DND-41 (cell line): Measurements from ENCODE around the gene GFM1.

Source experiments
- ATAC-seq: fragments of 200-7000 bp; cut with Tn5 transposase; 3 replicates; pipeline ENCODE4 v1.9.1; 2021; ENCODE audit warnings: low read depth; ENCODE audit not compliant: insufficient read depth
- DNase-seq: peaks from one replicate; pipeline ENCODE4 v3.0.0-alpha.2; 2020
- H2AFZ ChIP-seq: 2 replicates; pipeline ENCODE4 v1.6.0; 2012; ENCODE audit warnings: low read depth, low read length
- H3K27ac ChIP-seq: 2 replicates; pipeline ENCODE4 v1.5.1; 2012; ENCODE audit warnings: low read length, inconsistent platforms
- H3K27me3 ChIP-seq: fragments of 200-600 bp; sonication (generic); 2 replicates; pipeline ENCODE4 v1.6.0; 2012; ENCODE audit warnings: low read length, mild to moderate bottlenecking, inconsistent platforms; ENCODE audit not compliant: insufficient read depth, poor library complexity
- H3K36me3 ChIP-seq: 2 replicates; pipeline ENCODE4 v1.5.1; 2012; ENCODE audit warnings: low read length, inconsistent platforms; ENCODE audit not compliant: insufficient read depth
- H3K4me1 ChIP-seq: 2 replicates; pipeline ENCODE4 v1.5.1; 2012; ENCODE audit warnings: mild to moderate bottlenecking, low read length; ENCODE audit not compliant: insufficient read depth
- H3K4me2 ChIP-seq: 2 replicates; pipeline ENCODE4 v1.6.0; 2012; ENCODE audit warnings: mild to moderate bottlenecking, moderate library complexity, low read length, inconsistent platforms; ENCODE audit not compliant: insufficient read depth
- H3K4me3 ChIP-seq, 2 experiments: fragments of 200-600 bp in 1 of 2; shearing (Covaris generic) in 1 of 2; 2 replicates each; pipeline ENCODE4 v1.5.1; 2012 to 2016; ENCODE audit warnings: inconsistent platforms in 2 of 2, low read length in 2 of 2, mild to moderate bottlenecking in 2 of 2, low read depth in 1 of 2, moderate library complexity in 1 of 2
- H3K79me2 ChIP-seq: 2 replicates; pipeline ENCODE4 v1.6.0; 2012; ENCODE audit warnings: low read length, inconsistent platforms; ENCODE audit not compliant: insufficient read depth
- H3K9ac ChIP-seq: 2 replicates; pipeline ENCODE4 v1.6.0; 2012; ENCODE audit warnings: low read depth, mild to moderate bottlenecking, inconsistent platforms, low read length, moderate library complexity
- H3K9me3 ChIP-seq: 2 replicates; pipeline ENCODE4 v1.5.1; 2012; ENCODE audit warnings: low read length, moderate library complexity, mild to moderate bottlenecking, inconsistent platforms; ENCODE audit not compliant: insufficient read depth, severe bottlenecking
- H4K20me1 ChIP-seq: 2 replicates; pipeline ENCODE4 v1.6.0; 2012; ENCODE audit warnings: low read length; ENCODE audit not compliant: insufficient read depth
- CTCF ChIP-seq: IDR thresholded peaks from 2 replicates; pipeline ENCODE4 v1.5.1; 2012; ENCODE audit warnings: borderline replicate concordance, low read length, moderate library complexity, mild to moderate bottlenecking; ENCODE audit not compliant: poor library complexity, severe bottlenecking; ENCODE audit errors: extremely low read depth
- EZH2 ChIP-seq: IDR thresholded peaks from 3 replicates; pipeline ENCODE4 v1.6.1; 2012; ENCODE audit warnings: borderline replicate concordance, low read depth, mild to moderate bottlenecking, moderate library complexity, low read length, inconsistent platforms; ENCODE audit not compliant: severe bottlenecking

GFM1 gene

GRCh38 chr3:158679547-158680000, 35.2 kb downstream of the GFM1 start:
- Histone ChIP-seq H4K20me1 (no peaks in the 10 kb centered on the region), H3K9ac (no peak overlapping the region), H3K4me1 (no peaks in the 10 kb centered on the region), H3K4me3 (no peak overlapping the region), H3K27ac (no peak overlapping the region), H3K79me2 (no peaks in the 10 kb centered on the region), H3K36me3 (peaks cover 15% of the 10 kb centered on the region; the same call in 1 of the 2 replicates), H3K27me3 (no peaks in the 10 kb centered on the region), H3K9me3 (no peaks in the 10 kb centered on the region), H2AFZ (no peak overlapping the region), H3K4me2 (no peak overlapping the region)
- TF ChIP-seq CTCF, result no peak
- no peak for TF ChIP-seq EZH2
- ATAC-seq, result no peak
- DNase-seq, result no peak

GRCh38 chr3:158680861-158681260, 36.5 kb downstream of the GFM1 start:
- Histone ChIP-seq H3K36me3 (peaks cover 26% of the 10 kb centered on the region; the same call in 1 of the 2 replicates), H3K4me3 (no peak overlapping the region), H3K4me1 (no peaks in the 10 kb centered on the region), H3K4me2 (no peak overlapping the region), H3K9me3 (no peaks in the 10 kb centered on the region), H3K79me2 (no peaks in the 10 kb centered on the region), H3K27me3 (no peaks in the 10 kb centered on the region), H3K9ac (no peak overlapping the region), H2AFZ (no peak overlapping the region), H3K27ac (no peak overlapping the region), H4K20me1 (no peaks in the 10 kb centered on the region)
- DNase-seq (no peak), ATAC-seq (no peak)
- TF ChIP-seq CTCF (no peak), EZH2 (no peak)

- Histone ChIP-seq H3K27me3 (no peaks in the 10 kb centered on the region), H3K36me3 (peaks cover 19% of the 10 kb centered on the region; the same call in 1 of the 2 replicates), H3K9me3 (no peaks in the 10 kb centered on the region), H4K20me1 (no peaks in the 10 kb centered on the region), H3K4me3 (no peak overlapping the region), H3K9ac (no peak overlapping the region), H3K27ac (no peak overlapping the region), H3K4me1 (no peaks in the 10 kb centered on the region), H3K79me2 (no peaks in the 10 kb centered on the region), H3K4me2 (no peak overlapping the region), H2AFZ (no peak overlapping the region)
- TF ChIP-seq EZH2 (no peak), CTCF (no peak)
- DNase-seq, result no peak
- ATAC-seq, result no peak
Observed at GRCh38 chr3:158683230-158683962, 39.1 kb downstream of the GFM1 start.
